Measurements from ENCODE around the gene OR2B6. TPM values are rescaled to one million over a fixed set of nuclear protein-coding genes. Genes with fewer than 3 reads are reported as not detected.

Gene OR2B6
- total RNA-seq, result not detected

- TF ChIP-seq, protein P1, sequence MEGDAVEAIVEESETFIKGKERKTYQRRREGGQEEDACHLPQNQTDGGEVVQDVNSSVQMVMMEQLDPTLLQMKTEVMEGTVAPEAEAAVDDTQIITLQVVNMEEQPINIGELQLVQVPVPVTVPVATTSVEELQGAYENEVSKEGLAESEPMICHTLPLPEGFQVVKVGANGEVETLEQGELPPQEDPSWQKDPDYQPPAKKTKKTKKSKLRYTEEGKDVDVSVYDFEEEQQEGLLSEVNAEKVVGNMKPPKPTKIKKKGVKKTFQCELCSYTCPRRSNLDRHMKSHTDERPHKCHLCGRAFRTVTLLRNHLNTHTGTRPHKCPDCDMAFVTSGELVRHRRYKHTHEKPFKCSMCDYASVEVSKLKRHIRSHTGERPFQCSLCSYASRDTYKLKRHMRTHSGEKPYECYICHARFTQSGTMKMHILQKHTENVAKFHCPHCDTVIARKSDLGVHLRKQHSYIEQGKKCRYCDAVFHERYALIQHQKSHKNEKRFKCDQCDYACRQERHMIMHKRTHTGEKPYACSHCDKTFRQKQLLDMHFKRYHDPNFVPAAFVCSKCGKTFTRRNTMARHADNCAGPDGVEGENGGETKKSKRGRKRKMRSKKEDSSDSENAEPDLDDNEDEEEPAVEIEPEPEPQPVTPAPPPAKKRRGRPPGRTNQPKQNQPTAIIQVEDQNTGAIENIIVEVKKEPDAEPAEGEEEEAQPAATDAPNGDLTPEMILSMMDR (IDR thresholded peaks at IDR 0.05; ENCODE audit: low read depth), result no peak
Observed at GRCh38 chr6:27956941-27957340, at the start of gene OR2B6. Gene OR2B6 (plus strand): TSS chr6:27957241. CDS start chr6:27957241, 0 bp downstream.

DNA sequence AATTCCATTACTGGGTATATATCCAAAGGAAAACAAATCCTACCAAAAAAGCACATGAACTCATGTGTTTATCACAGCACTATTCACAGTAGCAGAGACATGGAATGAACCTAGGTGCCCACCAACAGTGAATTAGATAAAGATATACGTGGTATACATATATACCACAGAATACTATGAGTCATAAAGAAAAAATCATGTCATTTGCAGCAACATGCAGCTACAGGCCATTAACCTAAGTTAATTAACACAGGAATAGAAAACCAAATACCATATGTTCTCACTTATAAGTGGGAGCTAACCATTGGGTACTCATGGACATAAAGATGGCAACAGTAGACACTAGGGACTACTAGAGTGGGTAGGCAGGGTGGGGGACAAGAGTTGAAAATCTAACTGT, 49.0 kb upstream of the OR2B6 start:
- TF ChIP-seq, protein P1 (IDR thresholded peaks at IDR 0.05; ENCODE audit: low read depth), result no peak

DNA sequence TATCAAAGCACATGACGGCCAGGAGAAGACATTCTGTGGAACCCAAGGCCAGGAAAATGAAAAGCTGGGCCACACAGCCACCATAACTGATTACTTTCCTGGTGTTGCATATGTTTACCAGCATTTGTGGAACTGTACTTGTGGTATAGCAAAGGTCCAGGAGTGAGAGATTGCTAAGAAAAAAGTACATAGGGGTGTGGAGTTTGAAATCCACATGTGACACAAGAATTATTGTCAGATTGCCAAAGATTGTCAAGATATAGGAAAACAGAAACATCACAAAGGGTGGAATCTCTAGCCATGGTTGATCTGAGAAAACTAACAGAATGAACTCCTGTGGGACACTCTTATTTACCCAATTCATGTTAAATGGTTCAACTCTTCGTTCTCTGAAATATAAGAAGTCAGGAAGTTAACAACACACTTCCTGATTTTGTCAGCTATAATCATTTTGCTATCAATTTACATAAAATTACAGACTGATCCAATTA, 45.0 kb upstream of the OR2B6 start, which contains the start of gene OR2B2:
Gene OR2B2, minus strand, starts transcription at position 441 of the 491 bp plus-strand sequence. Its CDS starts 77 bp downstream, at position 364.
- TF ChIP-seq, protein P1 (IDR thresholded peaks at IDR 0.05; ENCODE audit: low read depth), result no peak

DNA sequence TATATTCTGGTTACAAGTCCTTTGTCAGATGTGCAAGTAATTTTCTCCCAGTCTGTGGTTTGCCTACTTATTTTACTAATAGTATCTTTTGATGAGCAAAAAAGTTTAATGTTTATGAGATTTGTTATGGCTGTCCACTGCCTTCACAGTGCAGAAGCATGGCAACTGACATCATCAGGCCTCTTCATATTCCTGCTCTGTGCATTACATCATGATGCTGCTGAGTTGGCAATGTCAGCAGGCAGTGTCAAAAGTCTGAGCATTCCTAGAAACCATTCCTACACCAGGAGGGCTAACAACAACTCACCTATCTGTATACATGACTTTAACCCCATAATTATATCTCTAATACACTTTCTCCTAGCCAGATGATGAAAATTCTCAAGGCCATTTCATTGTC, 34.1 kb upstream of the OR2B6 start:
- TF ChIP-seq, protein P1 (IDR thresholded peaks at IDR 0.05; ENCODE audit: low read depth), result no peak

GRCh38 chr6:27924179-27924578, 32.9 kb upstream of the OR2B6 start:
- TF ChIP-seq, protein P1 (IDR thresholded peaks at IDR 0.05; ENCODE audit: low read depth), result no peak

- TF ChIP-seq, protein P1 (IDR thresholded peaks at IDR 0.05; ENCODE audit: low read depth), result no peak
Observed at GRCh38 chr6:27931209-27931608, 25.8 kb upstream of the OR2B6 start.

GRCh38 chr6:27940766-27941165, 16.3 kb upstream of the OR2B6 start:
- TF ChIP-seq, protein P1 (IDR thresholded peaks at IDR 0.05; ENCODE audit: low read depth), result no peak
